ENCODE results near the gene ASB12.
A peak's percentile ranks its signal among the peaks of the same experiment; 100 is the strongest.
"Not testable (repeated sequence)": the region's sequence is repeated elsewhere in the genome, so short reads cannot be mapped to it uniquely, and the experiment has no call there.

The ASB12 gene

GRCh38 chrX:64230123-64230970 lies at the start of gene ASB12:
TSS of gene ASB12 (minus strand) at chrX:64230607. CDS start at chrX:64225650, 4,957 bp downstream.
- no peak for DNase-seq (ENCODE audit: low read depth)

- DNase-seq (ENCODE audit: low read depth): no peak
Observed at GRCh38 chrX:64265265-64265664, 34.9 kb upstream of the ASB12 start.

- DNase-seq (ENCODE audit: low read depth): no peak
Observed at GRCh38 chrX:64229154-64229553, 1.3 kb downstream of the ASB12 start.

- DNase-seq (ENCODE audit: low read depth): no peak
Observed at GRCh38 chrX:64218023-64218422, 12.4 kb downstream of the ASB12 start.

- DNase-seq (ENCODE audit: low read depth): not testable (repeated sequence)
Observed at GRCh38 chrX:64213989-64214388, 16.4 kb downstream of the ASB12 start.

- no peak for DNase-seq (ENCODE audit: low read depth)
Observed at GRCh38 chrX:64206556-64207162, 23.7 kb downstream of the ASB12 start.

GRCh38 chrX:64205735-64206501 lies 24.5 kb downstream of the ASB12 start:
- DNase-seq (ENCODE audit: low read depth): peak; percentile 92

- no peak for DNase-seq (ENCODE audit: low read depth)
Observed at GRCh38 chrX:64205441-64205734, 25.0 kb downstream of the ASB12 start, which contains the start of gene AMER1. TSS of gene AMER1 (minus strand) at chrX:64205708. CDS start at chrX:64193286, 12,422 bp downstream.

GRCh38 chrX:64204701-64205440 lies 25.5 kb downstream of the ASB12 start:
- DNase-seq (ENCODE audit: low read depth): peak; percentile 7

GRCh38 chrX:64204252-64204651 lies 26.2 kb downstream of the ASB12 start:
- DNase-seq (ENCODE audit: low read depth): no peak

- no peak for DNase-seq (ENCODE audit: low read depth)
Observed at GRCh38 chrX:64202808-64203325, 27.5 kb downstream of the ASB12 start.

GRCh38 chrX:64198036-64198435 lies 32.4 kb downstream of the ASB12 start:
- no peak for DNase-seq (ENCODE audit: low read depth)

- DNase-seq (ENCODE audit: low read depth): no peak
Observed at GRCh38 chrX:64196606-64197005, 33.8 kb downstream of the ASB12 start.

GRCh38 chrX:64195862-64196261 lies 34.5 kb downstream of the ASB12 start:
- no peak for DNase-seq (ENCODE audit: low read depth)

- no peak for DNase-seq (ENCODE audit: low read depth)
Observed at GRCh38 chrX:64192673-64193072, 37.7 kb downstream of the ASB12 start.

- no peak for DNase-seq (ENCODE audit: low read depth)
Observed at GRCh38 chrX:64192040-64192439, 38.4 kb downstream of the ASB12 start.

GRCh38 chrX:64191281-64192010 lies 39.0 kb downstream of the ASB12 start:
- DNase-seq (ENCODE audit: low read depth): no peak

GRCh38 chrX:64190136-64190740 lies 40.2 kb downstream of the ASB12 start:
- DNase-seq (ENCODE audit: low read depth): no peak

- no peak for DNase-seq (ENCODE audit: low read depth)
Observed at GRCh38 chrX:64188901-64189300, 41.5 kb downstream of the ASB12 start.

GRCh38 chrX:64187762-64188150 lies 42.7 kb downstream of the ASB12 start:
- DNase-seq (ENCODE audit: low read depth): no peak
